GM23338 (cell line): ENCODE results near the gene BAZ1B. TPM values are rescaled to one million over a fixed set of nuclear protein-coding genes. Genes with fewer than 3 reads are reported as not detected.

ENCODE experiments used
- ATAC-seq: fragments of 200-7000 bp; cut with Tn5 transposase; 3 replicates; pipeline ENCODE4 v1.9.1; 2020
- DNase-seq: peaks from one replicate; pipeline ENCODE4 v3.0.0-alpha.2; 2015; ENCODE audit warnings: low spot score
- H2AFZ ChIP-seq: fragments of 200-600 bp; sonication (generic); 2 replicates; pipeline ENCODE4 v1.8.0; 2016; ENCODE audit warnings: antibody characterized with exemption, mild to moderate bottlenecking, moderate library complexity
- H3F3A ChIP-seq: fragments of 200-600 bp; sonication (generic); replicated peaks from 2 replicates; pipeline ENCODE4 v1.8.0; 2017; ENCODE audit warnings: antibody characterized with exemption, mixed run types, low read depth
- H3K27ac ChIP-seq: fragments of 200-600 bp; sonication (generic); 2 replicates; pipeline ENCODE4 v1.6.1; 2016; ENCODE audit warnings: low read depth
- H3K27me3 ChIP-seq: fragments of 200-600 bp; sonication (generic); 2 replicates; pipeline ENCODE4 v1.8.0; 2016; ENCODE audit warnings: mild to moderate bottlenecking, mixed run types, moderate library complexity; ENCODE audit not compliant: insufficient read depth
- H3K36me3 ChIP-seq: fragments of 200-600 bp; sonication (generic); 2 replicates; pipeline ENCODE4 v1.8.0; 2016; ENCODE audit warnings: mild to moderate bottlenecking; ENCODE audit not compliant: insufficient read depth
- H3K4me1 ChIP-seq: fragments of 200-600 bp; sonication (generic); 2 replicates; pipeline ENCODE4 v1.8.0; 2016; ENCODE audit warnings: mild to moderate bottlenecking, moderate library complexity; ENCODE audit not compliant: insufficient read depth
- H3K4me2 ChIP-seq: fragments of 200-600 bp; sonication (generic); 2 replicates; pipeline ENCODE4 v1.7.1; 2017; ENCODE audit warnings: mixed run types
- H3K4me3 ChIP-seq: fragments of 200-600 bp; sonication (generic); 2 replicates; pipeline ENCODE4 v1.6.1; 2016; ENCODE audit warnings: mixed run types
- H3K79me2 ChIP-seq: fragments of 200-600 bp; sonication (generic); replicated peaks from 2 replicates; pipeline ENCODE4 v1.8.0; 2017; ENCODE audit warnings: mild to moderate bottlenecking; ENCODE audit not compliant: insufficient read depth
- H3K9me2 ChIP-seq: fragments of 200-600 bp; sonication (generic); 2 replicates; pipeline ENCODE4 v1.8.0; 2017; ENCODE audit not compliant: insufficient read depth
- H4K20me1 ChIP-seq: fragments of 200-600 bp; sonication (generic); replicated peaks from 2 replicates; pipeline ENCODE4 v1.8.0; 2017; ENCODE audit warnings: mild to moderate bottlenecking; ENCODE audit not compliant: insufficient read depth
- H3K27ac Mint-ChIP-seq: 2 replicates; pipeline ENCODE4 v1.8.0; 2020; ENCODE audit warnings: inconsistent platforms, mild to moderate bottlenecking, moderate library complexity, mixed read lengths
- H3K27me3 Mint-ChIP-seq: 3 replicates; pipeline ENCODE4 v1.8.0; 2022; ENCODE audit warnings: low read depth, mild to moderate bottlenecking, moderate library complexity, mixed read lengths, inconsistent platforms; ENCODE audit not compliant: insufficient read depth, poor library complexity
- H3K36me3 Mint-ChIP-seq: 3 replicates; pipeline ENCODE4 v1.8.0; 2021; ENCODE audit warnings: low read depth, mild to moderate bottlenecking, inconsistent platforms, moderate library complexity, mixed read lengths
- H3K4me1 Mint-ChIP-seq: 3 replicates; pipeline ENCODE4 v1.8.0; 2020; ENCODE audit warnings: mild to moderate bottlenecking, inconsistent platforms, mixed read lengths
- H3K4me3 Mint-ChIP-seq: 3 replicates; pipeline ENCODE4 v1.8.0; 2021; ENCODE audit warnings: moderate library complexity, mild to moderate bottlenecking, inconsistent platforms, mixed read lengths
- H3K9me3 Mint-ChIP-seq: 3 replicates; pipeline ENCODE4 v1.8.0; 2020; ENCODE audit warnings: moderate library complexity, mild to moderate bottlenecking, inconsistent platforms, mixed read lengths
- EZH2phosphoT487 ChIP-seq: fragments of 200-600 bp; sonication (generic); IDR thresholded peaks from one replicate; pipeline ENCODE4 v1.8.1; 2018; ENCODE audit warnings: antibody characterized with exemption; ENCODE audit not compliant: unreplicated experiment
- NANOG ChIP-seq: IDR thresholded peaks from 2 replicates; pipeline ENCODE4 v1.6.1; 2016; ENCODE audit warnings: antibody characterized with exemption, borderline replicate concordance
- ZNF114 ChIP-seq: fragments of 250-450 bp; sonication (Bioruptor Pico); IDR thresholded peaks from 2 replicates; pipeline ENCODE4 v1.5.0; 2020; ENCODE audit warnings: mild to moderate bottlenecking, moderate library complexity
- ZNF331 ChIP-seq: fragments of 250-450 bp; sonication (Bioruptor Pico); IDR thresholded peaks from 2 replicates; pipeline ENCODE4 v1.5.0; 2020; ENCODE audit warnings: low read depth, mild to moderate bottlenecking, moderate library complexity
- polyA plus RNA-seq: library from polyadenylated mRNA; unstranded; fragments of >200 nt; fragmentation: Nextera tagmentation; extraction: Ambion mirVana; gene quantifications from 2 replicates; pipeline ENCODE4 v1.2.1, GENCODE V29; 2016
- total RNA-seq: library from RNA; depleted of rRNA; stranded (reverse); fragments of >200 nt; shearing (Covaris generic); gene quantifications from 2 replicates; pipeline ENCODE4 v1.2.3, GENCODE V29; 2014
- TF ChIP-seq, protein P1 (sequence below): fragments of 250-450 bp; sonication (Bioruptor Pico); IDR thresholded peaks from 2 replicates; pipeline ENCODE4 v1.5.0; 2020; ENCODE audit warnings: mild to moderate bottlenecking, moderate library complexity
- TF ChIP-seq, protein P2 (sequence below): IDR thresholded peaks from 2 replicates; pipeline ENCODE4 v1.6.1; 2016; ENCODE audit warnings: antibody characterized with exemption

Gene BAZ1B
- total and polyA plus RNA-seq, 2 experiments from 2014 or later = 40.4 to 70.7 TPM

DNA sequence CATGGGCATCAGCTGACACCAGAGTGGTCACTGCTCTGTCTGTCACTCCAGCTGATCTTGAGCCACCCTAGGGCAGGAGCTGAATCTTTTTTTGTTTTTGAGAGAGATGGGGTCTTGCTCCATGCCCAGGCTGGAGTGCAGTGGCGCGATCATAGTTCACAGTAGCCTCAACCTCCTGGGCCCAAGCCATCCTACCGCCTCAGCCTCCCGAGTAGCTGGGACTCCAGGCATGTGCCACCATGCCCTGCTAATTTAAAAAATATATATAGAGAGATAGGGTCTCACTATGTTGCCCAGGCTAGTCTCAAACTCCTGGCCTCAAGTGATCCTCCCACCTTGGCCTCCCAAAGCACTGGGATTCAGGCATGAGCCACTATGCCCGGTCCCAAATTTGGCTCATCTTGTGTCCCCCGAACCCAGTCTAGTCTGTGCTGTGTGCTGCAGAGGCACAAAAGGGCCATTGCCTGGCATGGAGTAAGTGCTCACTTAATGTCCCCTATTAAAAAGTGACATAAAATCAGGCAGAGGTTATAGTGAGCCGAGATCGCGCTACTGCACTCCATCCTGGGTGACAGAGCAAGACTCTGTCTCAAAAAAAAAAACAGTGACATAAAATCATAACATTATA lies 96.6 kb downstream of the BAZ1B start:
- no peaks in the 10 kb centered on the region for H3K27me3 ChIP-seq

More for the DNA sequence above, 96.6 kb downstream of the BAZ1B start:
- peaks cover 13% of the 10 kb centered on the region for H3K27me3 Mint-ChIP-seq
- ATAC-seq (no peak), DNase-seq (no peak)
- Histone ChIP-seq H4K20me1 (no peaks in the 10 kb centered on the region), H2AFZ (no peak overlapping the region), H3K4me2 (no peak overlapping the region), H3F3A (no peaks in the 10 kb centered on the region), H3K79me2 (no peaks in the 10 kb centered on the region), H3K9me2 (no peaks in the 10 kb centered on the region), H3K4me3 (no peak overlapping the region), H3K27ac (no peak overlapping the region), H3K4me1 (peaks cover 12% of the 10 kb centered on the region), H3K36me3 (no peaks in the 10 kb centered on the region)
- TF ChIP-seq ZNF331 (CRISPR knock-in tag) (no peak), EZH2phosphoT487 (no peak), ZNF114 (CRISPR knock-in tag) (no peak), NANOG (no peak)
- TF ChIP-seq, protein P1, sequence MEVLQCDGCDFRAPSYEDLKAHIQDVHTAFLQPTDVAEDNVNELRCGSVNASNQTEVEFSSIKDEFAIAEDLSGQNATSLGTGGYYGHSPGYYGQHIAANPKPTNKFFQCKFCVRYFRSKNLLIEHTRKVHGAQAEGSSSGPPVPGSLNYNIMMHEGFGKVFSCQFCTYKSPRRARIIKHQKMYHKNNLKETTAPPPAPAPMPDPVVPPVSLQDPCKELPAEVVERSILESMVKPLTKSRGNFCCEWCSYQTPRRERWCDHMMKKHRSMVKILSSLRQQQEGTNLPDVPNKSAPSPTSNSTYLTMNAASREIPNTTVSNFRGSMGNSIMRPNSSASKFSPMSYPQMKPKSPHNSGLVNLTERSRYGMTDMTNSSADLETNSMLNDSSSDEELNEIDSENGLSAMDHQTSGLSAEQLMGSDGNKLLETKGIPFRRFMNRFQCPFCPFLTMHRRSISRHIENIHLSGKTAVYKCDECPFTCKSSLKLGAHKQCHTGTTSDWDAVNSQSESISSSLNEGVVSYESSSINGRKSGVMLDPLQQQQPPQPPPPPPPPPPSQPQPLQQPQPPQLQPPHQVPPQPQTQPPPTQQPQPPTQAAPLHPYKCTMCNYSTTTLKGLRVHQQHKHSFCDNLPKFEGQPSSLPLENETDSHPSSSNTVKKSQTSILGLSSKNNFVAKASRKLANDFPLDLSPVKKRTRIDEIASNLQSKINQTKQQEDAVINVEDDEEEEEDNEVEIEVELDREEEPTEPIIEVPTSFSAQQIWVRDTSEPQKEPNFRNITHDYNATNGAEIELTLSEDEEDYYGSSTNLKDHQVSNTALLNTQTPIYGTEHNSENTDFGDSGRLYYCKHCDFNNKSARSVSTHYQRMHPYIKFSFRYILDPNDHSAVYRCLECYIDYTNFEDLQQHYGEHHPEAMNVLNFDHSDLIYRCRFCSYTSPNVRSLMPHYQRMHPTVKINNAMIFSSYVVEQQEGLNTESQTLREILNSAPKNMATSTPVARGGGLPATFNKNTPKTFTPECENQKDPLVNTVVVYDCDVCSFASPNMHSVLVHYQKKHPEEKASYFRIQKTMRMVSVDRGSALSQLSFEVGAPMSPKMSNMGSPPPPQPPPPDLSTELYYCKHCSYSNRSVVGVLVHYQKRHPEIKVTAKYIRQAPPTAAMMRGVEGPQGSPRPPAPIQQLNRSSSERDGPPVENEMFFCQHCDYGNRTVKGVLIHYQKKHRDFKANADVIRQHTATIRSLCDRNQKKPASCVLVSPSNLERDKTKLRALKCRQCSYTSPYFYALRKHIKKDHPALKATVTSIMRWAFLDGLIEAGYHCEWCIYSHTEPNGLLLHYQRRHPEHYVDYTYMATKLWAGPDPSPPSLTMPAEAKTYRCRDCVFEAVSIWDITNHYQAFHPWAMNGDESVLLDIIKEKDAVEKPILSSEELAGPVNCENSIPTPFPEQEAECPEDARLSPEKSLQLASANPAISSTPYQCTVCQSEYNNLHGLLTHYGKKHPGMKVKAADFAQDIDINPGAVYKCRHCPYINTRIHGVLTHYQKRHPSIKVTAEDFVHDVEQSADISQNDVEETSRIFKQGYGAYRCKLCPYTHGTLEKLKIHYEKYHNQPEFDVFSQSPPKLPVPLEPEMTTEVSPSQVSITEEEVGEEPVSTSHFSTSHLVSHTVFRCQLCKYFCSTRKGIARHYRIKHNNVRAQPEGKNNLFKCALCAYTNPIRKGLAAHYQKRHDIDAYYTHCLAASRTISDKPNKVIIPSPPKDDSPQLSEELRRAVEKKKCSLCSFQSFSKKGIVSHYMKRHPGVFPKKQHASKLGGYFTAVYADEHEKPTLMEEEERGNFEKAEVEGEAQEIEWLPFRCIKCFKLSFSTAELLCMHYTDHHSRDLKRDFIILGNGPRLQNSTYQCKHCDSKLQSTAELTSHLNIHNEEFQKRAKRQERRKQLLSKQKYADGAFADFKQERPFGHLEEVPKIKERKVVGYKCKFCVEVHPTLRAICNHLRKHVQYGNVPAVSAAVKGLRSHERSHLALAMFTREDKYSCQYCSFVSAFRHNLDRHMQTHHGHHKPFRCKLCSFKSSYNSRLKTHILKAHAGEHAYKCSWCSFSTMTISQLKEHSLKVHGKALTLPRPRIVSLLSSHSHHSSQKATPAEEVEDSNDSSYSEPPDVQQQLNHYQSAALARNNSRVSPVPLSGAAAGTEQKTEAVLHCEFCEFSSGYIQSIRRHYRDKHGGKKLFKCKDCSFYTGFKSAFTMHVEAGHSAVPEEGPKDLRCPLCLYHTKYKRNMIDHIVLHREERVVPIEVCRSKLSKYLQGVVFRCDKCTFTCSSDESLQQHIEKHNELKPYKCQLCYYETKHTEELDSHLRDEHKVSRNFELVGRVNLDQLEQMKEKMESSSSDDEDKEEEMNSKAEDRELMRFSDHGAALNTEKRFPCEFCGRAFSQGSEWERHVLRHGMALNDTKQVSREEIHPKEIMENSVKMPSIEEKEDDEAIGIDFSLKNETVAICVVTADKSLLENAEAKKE (CRISPR knock-in tag) = no peak
- TF ChIP-seq, protein P2, sequence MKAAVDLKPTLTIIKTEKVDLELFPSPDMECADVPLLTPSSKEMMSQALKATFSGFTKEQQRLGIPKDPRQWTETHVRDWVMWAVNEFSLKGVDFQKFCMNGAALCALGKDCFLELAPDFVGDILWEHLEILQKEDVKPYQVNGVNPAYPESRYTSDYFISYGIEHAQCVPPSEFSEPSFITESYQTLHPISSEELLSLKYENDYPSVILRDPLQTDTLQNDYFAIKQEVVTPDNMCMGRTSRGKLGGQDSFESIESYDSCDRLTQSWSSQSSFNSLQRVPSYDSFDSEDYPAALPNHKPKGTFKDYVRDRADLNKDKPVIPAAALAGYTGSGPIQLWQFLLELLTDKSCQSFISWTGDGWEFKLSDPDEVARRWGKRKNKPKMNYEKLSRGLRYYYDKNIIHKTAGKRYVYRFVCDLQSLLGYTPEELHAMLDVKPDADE = no peak
- H3K9me3 Mint-ChIP-seq = no peaks in the 10 kb centered on the region
- peaks cover 5% of the 10 kb centered on the region; the same call in 1 of the 3 replicates for H3K4me1 Mint-ChIP-seq
- H3K27ac Mint-ChIP-seq = no peak overlapping the region
- no peaks in the 10 kb centered on the region for H3K36me3 Mint-ChIP-seq
- no peak overlapping the region for H3K4me3 Mint-ChIP-seq
